GM19372 (cell line): Measurements from ENCODE around the gene NUDCD2.

Experiments used
- ATAC-seq: cut with Tn5 transposase; IDR thresholded peaks from one replicate; pipeline ENCODE4 v1.9.1; 2021; ENCODE audit warnings: mild to moderate bottlenecking, low read depth, moderate library complexity; ENCODE audit not compliant: unreplicated experiment

NUDCD2 gene, protein sequence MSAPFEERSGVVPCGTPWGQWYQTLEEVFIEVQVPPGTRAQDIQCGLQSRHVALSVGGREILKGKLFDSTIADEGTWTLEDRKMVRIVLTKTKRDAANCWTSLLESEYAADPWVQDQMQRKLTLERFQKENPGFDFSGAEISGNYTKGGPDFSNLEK

DNA sequence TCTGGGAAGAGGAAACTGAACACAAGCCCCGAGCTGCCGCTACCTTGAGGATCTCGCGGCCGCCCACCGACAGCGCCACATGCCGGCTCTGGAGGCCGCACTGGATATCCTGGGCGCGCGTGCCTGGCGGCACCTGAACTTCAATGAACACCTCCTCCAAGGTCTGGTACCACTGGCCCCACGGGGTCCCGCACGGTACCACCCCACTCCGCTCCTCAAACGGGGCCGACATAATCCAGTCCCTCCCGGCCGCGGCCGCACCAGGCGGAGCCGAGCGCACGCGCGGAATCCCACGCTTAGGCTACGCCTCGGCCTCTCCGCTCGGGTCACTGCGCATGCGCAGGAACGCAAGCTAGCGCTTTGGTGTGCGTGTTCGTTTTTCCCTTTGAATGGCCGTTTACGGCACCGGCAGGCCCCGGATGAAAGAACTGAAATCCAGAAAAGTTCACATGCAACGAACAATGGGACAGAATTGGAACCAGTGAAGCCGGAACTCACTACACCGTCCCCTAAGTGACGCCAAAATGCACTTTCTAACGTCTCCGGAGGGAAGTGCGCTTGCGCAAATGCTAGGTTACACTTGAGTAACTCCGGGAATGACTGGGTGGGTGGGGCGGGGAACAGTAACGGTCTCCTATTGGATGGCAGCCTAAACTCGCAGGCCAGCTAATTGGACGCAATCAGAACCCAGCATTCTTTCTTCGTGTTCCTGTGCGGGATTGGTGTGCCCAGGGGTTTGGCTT lies at the start of gene NUDCD2:
TSS of gene NUDCD2 (minus strand) at position 284 of the 743 bp plus-strand sequence. CDS start at position 232, 52 bp downstream.
- ATAC-seq: peak; percentile 67

DNA sequence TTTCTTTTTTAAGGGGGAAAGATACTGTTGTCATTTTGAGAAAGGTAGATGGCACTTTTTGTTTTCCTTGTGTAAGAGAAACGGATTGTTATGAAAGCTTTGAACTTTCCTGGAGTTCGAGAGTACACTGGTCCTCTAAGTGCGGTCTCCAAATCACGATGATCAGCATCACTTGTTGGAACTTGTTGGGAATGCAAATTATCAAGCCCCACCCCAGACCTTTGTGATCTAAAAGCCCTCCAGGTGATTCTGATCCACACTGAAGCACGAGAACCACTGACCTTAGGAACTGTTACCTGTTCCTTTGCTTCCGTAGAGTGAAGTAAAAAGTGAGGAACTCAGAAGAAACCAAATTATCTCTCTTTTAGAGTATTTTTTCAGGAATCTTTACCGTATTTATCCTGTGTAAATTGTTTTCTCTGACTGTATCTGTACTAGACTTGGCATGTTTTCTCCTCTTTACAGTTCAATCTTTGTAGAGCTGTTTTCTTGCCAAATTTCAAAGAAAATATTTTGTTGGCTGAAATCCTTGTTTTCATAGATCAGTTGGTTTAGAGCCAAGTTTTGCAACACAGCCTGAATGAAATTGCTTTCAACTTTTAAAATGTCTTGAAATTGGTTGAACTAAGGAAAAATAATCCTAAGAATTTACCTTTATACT lies 49.5 kb upstream of the NUDCD2 start:
- ATAC-seq: no peak

DNA sequence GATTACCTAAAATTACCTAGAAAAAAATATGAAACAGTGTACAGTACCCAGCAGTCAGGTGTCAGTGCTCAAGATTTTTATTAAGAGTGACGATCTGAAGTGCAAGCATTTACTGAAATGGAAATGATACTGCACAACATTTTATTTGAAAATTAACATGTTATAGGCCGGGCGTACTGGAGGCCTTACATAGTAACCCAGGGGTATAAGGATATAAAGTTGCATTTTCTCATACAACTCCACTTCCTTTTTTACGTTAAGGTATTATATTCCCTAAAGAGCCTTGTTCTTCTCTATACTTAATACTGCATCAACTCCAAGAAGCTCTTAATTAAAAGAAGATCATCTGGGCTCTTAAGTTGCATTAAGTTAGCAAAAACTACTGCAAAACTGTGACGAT lies 48.9 kb upstream of the NUDCD2 start:
- no peak for ATAC-seq

DNA sequence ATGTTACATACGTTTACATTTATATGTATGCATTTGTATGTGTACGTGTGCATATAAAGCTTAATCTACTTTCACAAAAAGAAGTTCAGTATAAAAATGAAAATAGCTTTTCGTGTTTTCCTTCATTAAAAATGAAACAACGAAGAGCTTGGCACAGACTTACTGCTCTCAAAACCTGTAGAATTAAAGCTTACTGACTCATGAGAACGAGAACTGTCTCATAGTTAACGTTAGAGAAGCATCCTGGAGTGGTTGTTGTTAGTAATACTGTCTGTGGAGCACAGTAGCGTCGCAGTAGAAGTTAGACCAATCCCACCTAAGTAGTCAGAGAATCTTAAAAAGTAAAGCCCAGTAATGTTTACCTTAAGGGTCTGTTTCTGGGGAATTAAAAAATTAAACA lies 46.8 kb upstream of the NUDCD2 start:
- ATAC-seq: no peak

DNA sequence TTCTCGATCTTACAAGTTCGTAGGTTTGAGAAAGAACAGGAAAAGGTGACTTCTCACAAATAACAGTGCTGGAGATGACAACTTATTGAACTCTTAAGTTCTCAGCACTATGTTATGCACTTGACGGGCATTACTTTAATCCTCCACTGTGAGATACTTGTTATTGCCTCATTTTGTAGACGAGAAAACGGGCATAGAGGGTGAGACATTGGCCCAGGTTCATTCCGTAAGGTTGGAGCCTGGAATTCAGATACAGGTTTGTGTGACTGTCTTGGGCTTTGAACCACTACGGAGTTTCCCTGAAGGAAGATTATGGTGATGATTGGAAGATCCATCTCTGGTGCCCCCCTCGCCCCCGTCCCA lies 46.2 kb upstream of the NUDCD2 start:
- ATAC-seq: peak; percentile 5

DNA sequence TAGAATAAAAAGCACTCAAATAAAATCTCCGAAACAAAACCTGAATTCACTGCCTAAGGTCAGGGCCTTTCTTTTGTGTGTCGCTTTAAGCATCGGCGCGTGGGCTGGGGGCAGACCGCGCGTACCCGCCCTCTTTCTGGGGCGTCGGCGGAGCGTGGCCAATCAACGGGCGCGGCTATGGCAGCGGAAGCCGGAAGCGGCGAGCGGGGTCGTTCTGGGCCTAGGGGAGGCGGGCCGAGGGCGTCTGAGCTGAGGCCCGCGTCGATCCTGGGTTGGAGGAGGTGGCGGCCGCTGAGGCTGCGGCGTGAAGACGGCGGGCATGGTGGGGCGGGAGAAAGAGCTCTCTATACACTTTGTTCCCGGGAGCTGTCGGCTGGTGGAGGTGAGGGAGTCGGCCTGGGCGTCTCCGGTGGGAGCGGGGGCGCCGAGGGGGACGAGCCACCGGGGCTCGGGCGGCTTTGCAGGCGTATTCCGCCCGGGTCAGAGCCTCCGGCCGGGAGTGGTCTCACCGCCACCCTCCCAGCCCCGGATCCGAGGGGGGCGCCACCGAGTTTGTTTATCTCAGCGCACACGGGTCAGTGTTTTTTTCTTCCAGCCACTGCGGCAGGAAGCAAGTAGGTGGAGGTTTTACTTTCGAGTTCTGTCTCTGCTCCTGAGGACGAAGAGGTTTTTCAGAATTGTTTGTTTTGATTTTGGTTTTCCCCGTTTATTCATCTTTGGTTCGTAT lies 45.6 kb upstream of the NUDCD2 start, which contains the start of gene MAT2B:
TSS of gene MAT2B (plus strand) at position 252 of the 727 bp plus-strand sequence. CDS start at position 320, 68 bp downstream.
- peak; percentile 82 for ATAC-seq

DNA sequence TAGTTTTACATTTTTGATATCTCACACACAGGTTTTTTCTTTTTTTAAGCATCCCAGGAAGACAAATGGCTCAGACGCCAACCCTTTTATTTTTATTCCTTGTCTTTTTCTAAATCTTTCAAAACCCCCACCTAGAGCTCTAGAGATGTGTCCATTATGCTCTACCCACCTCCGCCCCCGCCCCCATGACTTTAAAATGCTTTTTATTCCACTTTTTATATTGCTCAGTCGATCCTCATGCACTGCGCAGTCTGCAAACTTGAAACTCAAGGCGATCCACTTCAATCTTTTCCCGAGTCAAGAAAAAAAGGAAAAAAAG lies 45.1 kb upstream of the NUDCD2 start:
- ATAC-seq: no peak

DNA sequence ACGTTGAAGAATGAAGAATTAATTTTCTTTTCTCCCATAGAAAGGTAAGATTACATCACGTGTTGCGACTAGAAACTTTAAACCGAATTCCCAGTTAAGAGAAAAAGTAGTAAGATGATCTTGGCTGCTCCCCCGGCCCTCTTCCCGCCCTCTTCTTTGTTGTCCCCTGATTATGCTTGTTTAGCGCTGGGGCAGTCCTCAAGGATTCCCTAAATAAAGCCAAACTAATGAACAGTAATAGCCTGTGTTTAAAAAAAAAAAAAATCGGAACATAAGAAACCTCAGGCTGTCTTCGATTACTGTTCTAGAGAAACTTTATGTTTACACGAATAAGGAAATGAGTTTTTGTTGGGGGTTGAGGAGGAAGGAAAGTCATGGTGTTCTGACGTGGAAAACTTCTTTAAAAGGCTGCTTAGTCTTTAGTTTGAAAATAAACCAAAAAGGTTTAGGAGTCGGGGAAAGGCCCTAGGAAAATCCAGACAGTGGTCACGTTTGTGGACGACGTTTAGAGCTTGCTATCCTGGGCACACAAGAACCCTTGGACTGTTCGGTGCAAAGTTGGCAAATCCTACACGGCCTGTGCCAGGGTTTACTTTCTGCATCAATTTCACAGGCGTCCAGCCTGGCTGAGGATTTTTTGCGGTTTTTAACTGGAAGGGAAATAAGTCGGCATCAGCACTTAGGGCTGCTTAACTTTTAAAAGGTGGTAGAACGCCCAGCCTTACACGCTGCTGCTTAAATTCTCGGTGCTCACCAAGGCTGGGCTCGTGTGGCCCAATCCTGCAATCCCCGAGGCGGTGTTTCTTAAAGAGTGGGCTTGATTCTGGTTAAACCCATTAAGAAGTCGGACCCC lies 44.4 kb upstream of the NUDCD2 start:
- no peak for ATAC-seq

DNA sequence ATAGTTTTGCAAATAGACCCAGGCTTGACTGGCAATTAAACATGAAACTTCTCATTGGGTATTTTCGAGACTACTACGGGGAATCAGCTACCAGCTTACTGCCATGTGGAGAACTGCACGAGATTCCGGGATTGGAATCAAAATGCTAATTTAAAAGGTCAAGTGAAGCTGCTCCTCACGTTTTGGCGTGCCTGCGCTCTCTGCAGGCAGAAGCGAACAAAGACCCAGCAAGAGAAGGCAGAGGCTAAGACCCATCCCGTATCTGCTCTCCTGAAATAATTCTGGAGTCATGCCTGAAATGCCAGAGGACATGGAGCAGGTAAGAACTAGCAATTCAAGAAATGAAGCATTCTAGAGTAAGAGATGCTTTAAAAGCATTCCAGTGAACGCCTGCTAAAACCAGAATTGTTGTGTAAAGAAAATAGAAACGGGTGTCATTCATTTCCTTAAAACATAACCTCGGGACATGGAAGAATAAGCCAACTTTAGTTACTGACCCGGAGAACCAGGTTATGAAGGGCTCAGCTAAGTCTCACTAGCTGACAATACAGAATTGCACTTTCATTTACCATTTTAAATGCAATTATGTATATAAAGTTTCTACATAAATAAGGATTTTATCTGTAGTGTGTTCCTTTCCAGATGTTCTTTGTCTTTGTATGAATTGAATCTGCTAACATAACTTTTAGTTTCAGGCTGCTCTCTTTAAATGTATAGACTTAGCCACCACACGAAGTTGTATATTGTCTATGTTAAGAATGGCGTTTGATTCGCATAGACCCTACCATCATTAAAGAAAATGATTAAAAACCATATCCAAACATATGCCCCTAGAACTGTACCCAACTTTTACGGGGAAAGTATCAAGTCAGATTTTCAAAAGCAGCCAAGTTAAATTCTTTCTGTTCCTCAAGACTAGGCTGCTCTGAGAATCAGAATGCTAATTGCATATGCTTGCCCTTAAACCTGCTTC lies 43.5 kb upstream of the NUDCD2 start:
- no peak for ATAC-seq

DNA sequence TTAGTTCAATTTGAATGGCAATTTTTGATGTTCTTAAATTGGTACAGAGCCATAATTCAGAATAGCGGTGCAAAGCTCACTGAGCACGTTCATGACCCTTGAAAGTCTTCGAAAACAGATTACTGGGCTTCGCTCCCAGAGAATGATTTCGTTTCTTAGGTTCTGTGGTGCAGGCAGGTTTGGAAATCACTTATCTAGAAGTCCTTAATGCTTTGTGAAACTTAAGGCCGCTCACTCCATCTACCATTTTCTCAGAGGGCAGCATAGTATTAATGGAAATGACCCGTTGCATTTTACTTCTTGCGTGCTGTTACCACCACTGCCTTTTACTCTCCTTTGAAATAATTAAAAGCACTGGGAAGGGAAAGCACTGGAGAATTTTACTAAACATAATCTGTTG lies 42.6 kb upstream of the NUDCD2 start:
- ATAC-seq: no peak

DNA sequence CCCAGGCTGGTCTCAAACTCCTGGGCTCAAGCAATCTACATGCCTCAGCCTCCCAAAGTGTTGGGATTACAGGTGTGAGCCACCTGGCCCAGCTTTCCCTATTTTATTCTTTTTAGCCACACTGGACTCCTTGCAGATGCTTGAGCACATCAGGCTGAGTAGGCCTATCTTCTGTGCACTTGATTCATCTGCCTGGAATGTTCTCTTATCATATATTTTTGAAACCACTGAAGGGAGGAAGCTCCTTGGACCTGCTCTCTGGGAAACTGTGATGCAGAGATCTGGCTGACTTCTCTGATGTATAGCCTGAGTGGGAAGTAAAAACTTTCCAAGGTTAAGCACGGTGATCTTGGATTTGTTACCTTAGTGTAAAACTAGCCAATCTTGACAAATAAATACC lies 39.0 kb upstream of the NUDCD2 start:
- ATAC-seq: no peak

DNA sequence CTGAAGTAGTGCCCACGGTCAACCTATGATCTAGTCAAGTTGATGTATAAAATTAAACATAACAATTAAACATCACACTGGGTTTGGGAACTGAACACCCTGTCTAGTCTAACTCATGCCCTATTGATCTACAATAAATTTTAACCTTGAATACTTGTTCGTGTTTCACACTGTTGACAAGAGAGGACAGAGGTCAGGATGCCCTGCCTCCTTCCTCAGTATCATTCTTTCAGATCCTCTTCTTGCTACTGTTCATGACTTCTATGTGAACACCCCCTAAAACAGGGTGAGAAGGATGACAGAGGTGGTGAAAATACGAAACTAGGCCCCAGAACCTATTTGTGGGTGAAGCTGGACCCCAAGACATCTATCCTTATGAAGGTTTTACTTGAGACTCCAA lies 37.4 kb upstream of the NUDCD2 start:
- ATAC-seq: peak; percentile 62

DNA sequence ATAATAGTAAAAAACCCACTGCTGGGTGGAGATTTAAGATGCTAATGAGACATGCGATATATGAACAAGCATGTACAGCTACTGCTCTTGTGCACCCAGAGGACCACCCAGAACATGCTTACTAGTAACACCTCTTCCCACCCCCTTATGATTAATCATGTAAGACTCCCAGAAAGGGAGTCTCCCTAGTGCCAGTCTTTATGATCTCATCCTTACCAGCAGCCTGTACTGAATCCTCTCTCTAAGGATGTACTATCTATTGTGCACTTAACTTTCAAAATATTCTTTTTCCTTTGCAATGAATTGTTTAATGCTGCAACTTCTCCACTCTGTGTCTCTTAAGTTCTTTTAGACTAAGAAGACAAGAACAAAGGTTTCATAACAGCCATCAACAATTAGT lies 36.4 kb upstream of the NUDCD2 start:
- ATAC-seq: no peak

DNA sequence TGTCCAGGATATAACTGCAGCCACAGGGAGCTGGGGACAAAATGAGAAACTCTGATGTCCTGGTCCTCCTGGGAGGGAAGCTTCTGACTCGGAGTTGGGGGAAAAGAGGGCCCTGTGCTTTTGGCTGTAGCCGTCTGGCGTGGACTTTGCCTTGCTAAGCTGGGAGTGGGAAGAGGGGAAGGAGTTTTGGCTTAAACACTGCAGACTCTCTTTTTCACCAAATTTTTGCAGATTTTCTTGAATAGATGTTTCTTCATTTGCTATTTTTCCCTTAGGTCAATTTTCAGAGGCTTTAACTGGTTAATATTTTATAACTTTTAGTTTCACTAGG lies 29.8 kb upstream of the NUDCD2 start:
- ATAC-seq: no peak

DNA sequence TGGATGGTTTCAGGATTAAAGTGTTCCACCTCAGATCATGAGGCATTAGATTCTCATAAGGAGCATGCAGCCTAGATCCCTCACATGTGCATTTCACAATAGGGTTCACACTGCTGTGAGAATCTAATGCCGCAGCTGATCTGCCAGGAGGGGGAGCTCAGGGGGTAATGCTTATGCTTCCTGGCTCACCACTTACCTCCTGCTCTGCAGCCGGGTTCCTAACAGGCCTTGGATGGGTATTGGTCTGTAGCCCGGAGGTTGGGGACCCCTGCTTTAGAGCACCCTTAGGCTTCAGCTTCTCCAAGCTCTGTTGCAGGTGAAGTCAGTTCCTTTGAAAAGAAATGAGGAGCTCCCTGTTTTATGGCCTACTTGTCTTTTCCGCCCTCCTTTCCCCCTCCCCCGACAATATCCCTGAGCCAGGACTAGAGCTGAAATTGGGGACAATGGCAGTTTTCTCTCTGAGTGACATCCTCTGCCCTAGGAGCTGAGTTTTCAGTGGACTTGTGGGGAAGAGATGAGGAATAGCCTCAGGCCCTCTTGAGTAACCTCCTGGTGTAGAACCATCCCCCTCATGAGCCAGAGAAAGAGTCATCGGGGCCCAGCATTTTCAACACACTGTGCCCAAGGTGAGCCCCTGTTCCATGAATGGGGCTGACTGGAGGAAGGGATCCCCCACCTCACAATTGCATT lies 29.3 kb upstream of the NUDCD2 start:
- no peak for ATAC-seq

DNA sequence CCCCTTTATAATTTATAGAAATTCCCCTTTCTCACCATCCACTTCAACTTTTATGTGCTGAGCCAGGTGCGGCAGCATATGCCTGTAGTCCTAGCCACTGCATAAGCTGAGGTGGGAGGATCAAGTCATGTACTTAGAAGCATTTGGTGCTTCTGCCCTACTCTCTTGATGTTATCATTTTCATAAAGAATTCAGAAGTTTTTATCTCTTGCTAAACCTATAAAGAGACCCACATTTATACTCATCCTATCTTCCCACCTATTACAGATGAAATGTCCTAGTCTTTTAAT lies 19.0 kb upstream of the NUDCD2 start:
- no peak for ATAC-seq

DNA sequence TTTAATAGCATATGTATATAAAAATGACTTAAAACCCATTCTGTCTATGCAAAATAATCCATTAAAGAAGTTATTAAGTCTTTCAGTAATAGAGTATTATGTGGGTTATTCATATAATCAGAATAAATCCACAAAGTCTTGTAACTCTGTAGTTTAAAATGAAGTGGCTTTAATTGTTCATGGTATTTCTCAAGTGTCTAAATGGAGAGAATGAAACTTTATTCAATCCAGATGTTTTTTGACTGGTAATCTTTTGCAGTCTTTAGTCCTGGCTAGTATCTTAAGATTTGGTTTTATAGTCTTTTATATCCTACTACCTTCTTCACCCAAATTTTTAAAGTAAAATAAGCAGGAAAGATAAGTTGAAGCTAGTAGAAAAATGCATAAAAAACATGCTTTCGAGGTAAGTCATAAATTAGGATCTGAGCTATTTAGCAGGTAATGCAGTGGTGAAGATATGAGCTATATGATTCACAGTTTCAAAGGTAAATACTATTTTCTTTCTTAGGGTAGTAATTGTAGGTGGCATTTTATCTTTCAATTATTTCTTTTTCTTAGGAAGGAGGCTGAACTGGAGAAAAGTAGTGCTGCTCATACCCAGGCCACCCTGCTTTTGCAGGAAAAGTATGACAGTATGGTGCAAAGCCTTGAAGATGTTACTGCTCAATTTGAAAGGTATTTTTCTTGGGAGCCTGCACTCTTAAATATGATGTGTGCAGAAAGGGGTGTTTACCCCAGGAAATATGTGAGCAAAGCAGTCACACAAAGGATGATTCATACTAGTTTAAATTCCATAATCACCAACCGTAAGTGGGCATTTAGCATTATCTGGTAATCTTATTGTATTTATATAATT lies 18.5 kb upstream of the NUDCD2 start:
- no peak for ATAC-seq

DNA sequence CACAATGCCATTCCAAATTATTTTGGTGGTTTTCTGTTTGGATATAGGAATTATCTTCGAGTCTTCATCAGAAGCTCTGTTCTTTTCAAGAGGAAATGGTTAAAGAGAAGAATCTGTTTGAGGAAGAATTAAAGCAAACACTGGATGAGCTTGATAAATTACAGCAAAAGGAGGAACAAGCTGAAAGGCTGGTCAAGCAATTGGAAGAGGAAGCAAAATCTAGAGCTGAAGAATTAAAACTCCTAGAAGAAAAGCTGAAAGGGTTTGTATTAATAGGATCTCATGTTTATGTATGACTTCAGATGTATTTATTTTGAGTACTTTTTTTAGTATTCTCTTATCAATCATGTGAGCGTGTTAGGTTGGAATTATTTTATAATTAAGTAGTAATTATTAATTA lies 15.5 kb upstream of the NUDCD2 start:
- no peak for ATAC-seq
